Activated CD4-positive, alpha-beta memory T cell treated with anti-CD3 and anti-CD28 coated beads for 36 hours (primary cell): ENCODE data around the gene EPN1. TPM values are rescaled to one million over a fixed set of nuclear protein-coding genes. Genes with fewer than 3 reads are reported as not detected.

Experiments used
- CTCF ChIA-PET: fragments of 350-600 bp; sonication (Branson Sonifier 250); formaldehyde crosslinking; loops from one replicate; lab custom pipeline; 2021; ENCODE audit warnings: antibody characterized with exemption, inconsistent platforms; lab: Charles Lee
- POLR2A ChIA-PET: fragments of 350-600 bp; sonication (Branson Sonifier 250); formaldehyde crosslinking; loops from one replicate; lab custom pipeline; 2021; ENCODE audit warnings: antibody characterized with exemption; lab: Charles Lee
- DNase-seq: peaks from one replicate; pipeline ENCODE4 v3.0.0-alpha.2; 2020
- H3K27ac Mint-ChIP-seq: one replicate; pipeline ENCODE4 v1.8.0; 2021; ENCODE audit warnings: mixed read lengths
- H3K27me3 Mint-ChIP-seq: one replicate; pipeline ENCODE4 v1.8.0; 2021; ENCODE audit warnings: mixed read lengths
- H3K36me3 Mint-ChIP-seq: one replicate; pipeline ENCODE4 v1.8.0; 2021; ENCODE audit warnings: mixed read lengths
- H3K4me1 Mint-ChIP-seq: one replicate; pipeline ENCODE4 v1.8.0; 2021; ENCODE audit warnings: low read depth, mixed read lengths
- H3K4me3 Mint-ChIP-seq: one replicate; pipeline ENCODE4 v1.8.0; 2021; ENCODE audit warnings: mild to moderate bottlenecking, mixed read lengths
- H3K9me3 Mint-ChIP-seq: one replicate; pipeline ENCODE4 v1.8.0; 2021; ENCODE audit warnings: mixed read lengths
- intact Hi-C: fragments of 100-400 bp; cut with micrococcal nuclease; formaldehyde crosslinking; loops from one replicate; pipeline ENCODE4 v1.15.1; 2023
- total RNA-seq, 2 experiments: library from RNA; stranded (reverse); gene quantifications; one replicate each; pipeline ENCODE4 v1.2.3, GENCODE V29; 2021

EPN1 gene
- total RNA-seq, 2 experiments from 2014 or later, result 36.0 to 36.1 TPM

- H3K36me3 Mint-ChIP-seq, result peaks cover 20% of the 10 kb centered on the region
Observed at GRCh38 chr19:55680339-55681130, 5.5 kb downstream of the EPN1 start.

GRCh38 chr19:55681131-55682092 is 6.4 kb downstream of the EPN1 start:
- ChIA-PET CTCF (interaction anchor here (0.7 kb wide), 1 partner anchor 50 kb away, joined by 4 read pairs; no protein-coding TSS in a partner anchor), POLR2A (no interaction called here)
- H3K27ac Mint-ChIP-seq, result no peak overlapping the region
- H3K36me3 Mint-ChIP-seq, result peaks cover 26% of the 10 kb centered on the region
- no peak for DNase-seq
- H3K27me3 Mint-ChIP-seq, result no peaks in the 10 kb centered on the region
- peaks cover 31% of the 10 kb centered on the region for H3K4me1 Mint-ChIP-seq
- intact Hi-C loops, result no loop called here
- H3K9me3 Mint-ChIP-seq, result no peaks in the 10 kb centered on the region
- H3K4me3 Mint-ChIP-seq, result no peak overlapping the region

More at GRCh38 chr19:55680339-55681130, 5.5 kb downstream of the EPN1 start:
- ChIA-PET POLR2A (no interaction called here), CTCF (no interaction called here)
- no peaks in the 10 kb centered on the region for H3K9me3 Mint-ChIP-seq
- no peak overlapping the region for H3K27ac Mint-ChIP-seq
- intact Hi-C loops, result no loop called here
- no peak for DNase-seq
- peaks cover 38% of the 10 kb centered on the region for H3K4me1 Mint-ChIP-seq
- no peak overlapping the region for H3K4me3 Mint-ChIP-seq
- no peaks in the 10 kb centered on the region for H3K27me3 Mint-ChIP-seq

- Mint-ChIP-seq H3K9me3 (no peaks in the 10 kb centered on the region), H3K27ac (no peak overlapping the region), H3K36me3 (peaks cover 21% of the 10 kb centered on the region), H3K4me1 (peaks cover 10% of the 10 kb centered on the region), H3K4me3 (no peak overlapping the region), H3K27me3 (no peaks in the 10 kb centered on the region)
- DNase-seq, result no peak
- intact Hi-C loops, result no loop called here
- CTCF ChIA-PET, result no interaction called here
- POLR2A ChIA-PET, result no interaction called here
Observed at GRCh38 chr19:55683449-55684261, 8.6 kb downstream of the EPN1 start.

GRCh38 chr19:55684946-55685681 is 10.1 kb downstream of the EPN1 start:
- POLR2A ChIA-PET, result no interaction called here
- Mint-ChIP-seq H3K9me3 (no peaks in the 10 kb centered on the region), H3K4me1 (peaks cover 2% of the 10 kb centered on the region), H3K36me3 (peaks cover 17% of the 10 kb centered on the region), H3K27me3 (no peaks in the 10 kb centered on the region), H3K27ac (no peak overlapping the region), H3K4me3 (no peak overlapping the region)
- intact Hi-C loops, result no loop called here
- DNase-seq, result no peak
- CTCF ChIA-PET, result no interaction called here

- ChIA-PET POLR2A (no interaction called here), CTCF (no interaction called here)
- Mint-ChIP-seq H3K36me3 (peaks cover 15% of the 10 kb centered on the region), H3K9me3 (no peaks in the 10 kb centered on the region), H3K27me3 (no peaks in the 10 kb centered on the region), H3K4me3 (no peak overlapping the region), H3K27ac (no peak overlapping the region), H3K4me1 (peaks cover 2% of the 10 kb centered on the region)
- intact Hi-C loops, result no loop called here
- no peak for DNase-seq
Observed at GRCh38 chr19:55685776-55686175, 10.8 kb downstream of the EPN1 start.

- H3K27ac Mint-ChIP-seq, result no peak overlapping the region
- intact Hi-C loops, result no loop called here
- H3K4me1 Mint-ChIP-seq, result peaks cover 2% of the 10 kb centered on the region
- CTCF ChIA-PET, result no interaction called here
- no peaks in the 10 kb centered on the region for H3K27me3 Mint-ChIP-seq
- H3K9me3 Mint-ChIP-seq, result no peaks in the 10 kb centered on the region
- no peak overlapping the region for H3K4me3 Mint-ChIP-seq
- H3K36me3 Mint-ChIP-seq, result peaks cover 15% of the 10 kb centered on the region
- no peak for DNase-seq
- POLR2A ChIA-PET, result no interaction called here
Observed at GRCh38 chr19:55686311-55687050, 11.5 kb downstream of the EPN1 start.

- ChIA-PET POLR2A (no interaction called here), CTCF (no interaction called here)
- no peak overlapping the region for H3K4me3 Mint-ChIP-seq
- H3K9me3 Mint-ChIP-seq, result no peaks in the 10 kb centered on the region
- H3K27ac Mint-ChIP-seq, result no peak overlapping the region
- intact Hi-C loops, result no loop called here
- H3K4me1 Mint-ChIP-seq, result peaks cover 2% of the 10 kb centered on the region
- no peak for DNase-seq
- H3K36me3 Mint-ChIP-seq, result peaks cover 15% of the 10 kb centered on the region
- H3K27me3 Mint-ChIP-seq, result no peaks in the 10 kb centered on the region
Observed at GRCh38 chr19:55687281-55688201, 12.5 kb downstream of the EPN1 start.

- Mint-ChIP-seq H3K9me3 (no peaks in the 10 kb centered on the region), H3K27me3 (no peaks in the 10 kb centered on the region), H3K27ac (no peak overlapping the region), H3K4me3 (no peak overlapping the region), H3K4me1 (peaks cover 2% of the 10 kb centered on the region), H3K36me3 (peaks cover 18% of the 10 kb centered on the region)
- intact Hi-C loops, result no loop called here
- ChIA-PET CTCF (no interaction called here), POLR2A (no interaction called here)
- DNase-seq, result no peak
Observed at GRCh38 chr19:55688422-55689218, 13.6 kb downstream of the EPN1 start.

GRCh38 chr19:55689411-55690108 is 14.5 kb downstream of the EPN1 start:
- Mint-ChIP-seq H3K4me1 (peaks cover 2% of the 10 kb centered on the region), H3K9me3 (no peaks in the 10 kb centered on the region), H3K36me3 (peaks cover 17% of the 10 kb centered on the region), H3K27me3 (no peaks in the 10 kb centered on the region), H3K4me3 (no peak overlapping the region), H3K27ac (no peak overlapping the region)
- POLR2A ChIA-PET, result no interaction called here
- intact Hi-C loops, result no loop called here
- DNase-seq, result no peak
- CTCF ChIA-PET, result no interaction called here
